Eye (tissue), 1 donor: ENCODE measurements around the gene RASGRF1.
"Not testable (repeated sequence)": the region's sequence is repeated elsewhere in the genome, so short reads cannot be mapped to it uniquely, and the experiment has no call there.

ENCODE experiments used
- DNase-seq: peaks from one replicate; pipeline ENCODE4 v3.0.0-alpha.2; 2015

RASGRF1 gene, protein sequence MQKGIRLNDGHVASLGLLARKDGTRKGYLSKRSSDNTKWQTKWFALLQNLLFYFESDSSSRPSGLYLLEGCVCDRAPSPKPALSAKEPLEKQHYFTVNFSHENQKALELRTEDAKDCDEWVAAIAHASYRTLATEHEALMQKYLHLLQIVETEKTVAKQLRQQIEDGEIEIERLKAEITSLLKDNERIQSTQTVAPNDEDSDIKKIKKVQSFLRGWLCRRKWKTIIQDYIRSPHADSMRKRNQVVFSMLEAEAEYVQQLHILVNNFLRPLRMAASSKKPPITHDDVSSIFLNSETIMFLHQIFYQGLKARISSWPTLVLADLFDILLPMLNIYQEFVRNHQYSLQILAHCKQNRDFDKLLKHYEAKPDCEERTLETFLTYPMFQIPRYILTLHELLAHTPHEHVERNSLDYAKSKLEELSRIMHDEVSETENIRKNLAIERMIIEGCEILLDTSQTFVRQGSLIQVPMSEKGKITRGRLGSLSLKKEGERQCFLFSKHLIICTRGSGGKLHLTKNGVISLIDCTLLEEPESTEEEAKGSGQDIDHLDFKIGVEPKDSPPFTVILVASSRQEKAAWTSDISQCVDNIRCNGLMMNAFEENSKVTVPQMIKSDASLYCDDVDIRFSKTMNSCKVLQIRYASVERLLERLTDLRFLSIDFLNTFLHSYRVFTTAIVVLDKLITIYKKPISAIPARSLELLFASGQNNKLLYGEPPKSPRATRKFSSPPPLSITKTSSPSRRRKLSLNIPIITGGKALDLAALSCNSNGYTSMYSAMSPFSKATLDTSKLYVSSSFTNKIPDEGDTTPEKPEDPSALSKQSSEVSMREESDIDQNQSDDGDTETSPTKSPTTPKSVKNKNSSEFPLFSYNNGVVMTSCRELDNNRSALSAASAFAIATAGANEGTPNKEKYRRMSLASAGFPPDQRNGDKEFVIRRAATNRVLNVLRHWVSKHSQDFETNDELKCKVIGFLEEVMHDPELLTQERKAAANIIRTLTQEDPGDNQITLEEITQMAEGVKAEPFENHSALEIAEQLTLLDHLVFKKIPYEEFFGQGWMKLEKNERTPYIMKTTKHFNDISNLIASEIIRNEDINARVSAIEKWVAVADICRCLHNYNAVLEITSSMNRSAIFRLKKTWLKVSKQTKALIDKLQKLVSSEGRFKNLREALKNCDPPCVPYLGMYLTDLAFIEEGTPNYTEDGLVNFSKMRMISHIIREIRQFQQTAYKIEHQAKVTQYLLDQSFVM (N-terminal part only)

GRCh38 chr15:79090487-79091203 is at the start of gene RASGRF1:
RASGRF1 (minus strand) TSS chr15:79090780; CDS start chr15:79090498, 282 bp downstream.
- peak; percentile 79 for DNase-seq

GRCh38 chr15:79136434-79137046 is 46.0 kb upstream of the RASGRF1 start:
- no peak for DNase-seq

GRCh38 chr15:79133309-79133708 is 42.7 kb upstream of the RASGRF1 start:
- no peak for DNase-seq

DNA sequence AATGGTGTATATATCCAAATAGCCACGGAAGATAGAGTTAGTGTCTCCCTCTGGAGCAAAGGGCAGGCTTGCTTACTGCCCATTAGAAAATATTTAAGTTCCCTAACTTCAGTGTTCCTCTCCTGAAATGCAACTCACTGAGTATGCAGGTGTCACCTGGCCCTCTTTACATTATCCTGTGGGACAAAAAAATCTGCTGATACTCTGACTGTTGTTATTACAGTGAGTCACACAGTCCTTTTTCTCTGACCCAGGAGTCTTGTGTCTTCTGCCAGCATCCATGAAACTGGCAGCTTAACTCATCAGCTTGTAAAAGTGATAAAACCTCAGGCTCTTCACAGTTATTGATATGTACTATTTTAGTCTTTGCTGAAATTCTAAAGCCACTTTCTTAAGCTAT is 42.2 kb upstream of the RASGRF1 start:
- no peak for DNase-seq

- no peak for DNase-seq
Measured at GRCh38 chr15:79132361-79132760, 41.8 kb upstream of the RASGRF1 start.

DNA sequence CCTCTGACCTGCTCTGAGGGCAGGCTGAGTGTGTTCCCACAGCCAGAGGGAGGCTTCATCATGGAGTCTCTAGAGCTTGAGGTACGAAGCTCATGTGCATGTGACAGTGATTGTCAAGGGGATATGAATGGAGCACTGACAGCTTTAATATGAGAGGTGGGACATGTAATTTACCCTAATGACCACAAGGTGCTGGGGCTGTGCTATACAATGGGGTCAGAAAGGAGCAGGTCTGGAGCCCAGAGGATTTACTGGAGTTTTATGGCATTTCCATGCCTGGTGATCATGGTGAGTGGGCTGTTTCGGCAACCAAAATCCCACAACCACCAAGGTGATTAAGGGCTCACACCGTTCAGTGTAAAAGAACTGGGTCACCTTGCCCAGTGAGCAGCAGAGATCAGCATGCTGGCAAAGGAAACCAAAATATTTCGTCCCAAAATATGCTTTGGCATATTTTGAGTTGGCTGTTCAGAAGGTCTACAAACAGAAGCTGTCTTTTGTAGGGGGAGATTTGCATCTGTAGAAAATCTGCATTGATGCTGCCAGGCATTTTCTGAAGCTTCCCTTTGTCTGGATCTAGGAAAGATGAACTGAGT is 40.1 kb upstream of the RASGRF1 start:
- no peak for DNase-seq

DNA sequence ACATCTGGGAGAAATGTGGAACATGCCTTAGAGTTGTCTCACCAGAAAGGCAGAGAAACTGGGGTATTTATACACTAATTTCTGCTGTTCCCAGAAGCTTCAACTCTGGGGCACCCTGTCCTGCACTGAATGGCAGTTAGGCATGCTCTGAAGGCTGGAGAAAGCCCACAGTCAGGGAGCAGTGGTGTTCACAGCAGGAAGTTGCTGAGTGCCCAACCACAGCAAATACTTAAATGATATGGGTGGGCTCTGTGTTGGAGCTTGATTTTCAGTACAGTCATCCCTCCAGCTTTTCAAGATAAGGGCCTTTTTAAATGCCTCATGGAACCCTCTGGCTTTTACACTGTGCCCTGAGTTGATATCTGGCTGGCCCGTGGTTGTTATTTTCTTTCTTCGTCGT is 38.7 kb upstream of the RASGRF1 start:
- DNase-seq = no peak

DNA sequence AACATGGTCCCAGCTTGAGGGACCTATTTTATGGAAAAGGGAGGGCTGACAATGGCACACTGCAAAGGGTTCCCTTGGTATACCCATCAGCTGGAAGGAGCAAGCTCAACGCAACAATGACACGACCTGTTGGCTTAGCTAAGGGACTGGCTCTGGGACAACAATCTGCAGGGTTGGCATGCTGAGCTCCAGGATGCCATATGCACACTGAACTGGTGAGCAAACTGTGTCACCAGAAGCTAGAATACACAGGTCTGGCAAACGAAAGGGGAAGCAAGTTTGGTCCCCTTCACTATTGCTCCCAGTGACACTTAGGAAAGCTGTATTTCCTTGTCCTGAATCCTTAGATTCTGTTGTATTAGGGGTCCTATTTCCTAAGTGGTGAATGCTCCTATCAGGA is 38.0 kb upstream of the RASGRF1 start:
- DNase-seq = no peak

- no peak for DNase-seq
Measured at GRCh38 chr15:79124388-79124787, 33.8 kb upstream of the RASGRF1 start.

- DNase-seq = no peak
Measured at GRCh38 chr15:79122991-79123390, 32.4 kb upstream of the RASGRF1 start.

- no peak for DNase-seq
Measured at GRCh38 chr15:79122391-79122790, 31.8 kb upstream of the RASGRF1 start.

DNA sequence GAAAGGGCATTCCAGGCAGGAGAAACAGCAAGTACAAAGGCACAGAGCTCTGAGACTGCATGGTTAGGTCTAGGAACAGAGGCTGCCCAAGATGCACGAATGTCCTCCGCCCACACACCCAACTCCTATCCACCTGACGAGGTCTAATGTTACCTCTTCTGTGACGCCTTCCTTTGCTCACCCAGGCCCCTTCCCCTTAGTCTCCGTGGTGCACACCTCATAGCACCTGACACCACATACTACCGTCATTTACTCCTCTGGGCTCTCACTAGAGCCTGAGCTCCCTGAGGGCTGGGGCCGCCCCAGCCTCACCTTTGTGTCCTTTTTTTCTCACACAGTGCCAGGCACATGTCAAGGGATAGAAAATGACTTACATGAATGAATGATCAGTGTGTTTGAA is 31.0 kb upstream of the RASGRF1 start:
- no peak for DNase-seq

DNA sequence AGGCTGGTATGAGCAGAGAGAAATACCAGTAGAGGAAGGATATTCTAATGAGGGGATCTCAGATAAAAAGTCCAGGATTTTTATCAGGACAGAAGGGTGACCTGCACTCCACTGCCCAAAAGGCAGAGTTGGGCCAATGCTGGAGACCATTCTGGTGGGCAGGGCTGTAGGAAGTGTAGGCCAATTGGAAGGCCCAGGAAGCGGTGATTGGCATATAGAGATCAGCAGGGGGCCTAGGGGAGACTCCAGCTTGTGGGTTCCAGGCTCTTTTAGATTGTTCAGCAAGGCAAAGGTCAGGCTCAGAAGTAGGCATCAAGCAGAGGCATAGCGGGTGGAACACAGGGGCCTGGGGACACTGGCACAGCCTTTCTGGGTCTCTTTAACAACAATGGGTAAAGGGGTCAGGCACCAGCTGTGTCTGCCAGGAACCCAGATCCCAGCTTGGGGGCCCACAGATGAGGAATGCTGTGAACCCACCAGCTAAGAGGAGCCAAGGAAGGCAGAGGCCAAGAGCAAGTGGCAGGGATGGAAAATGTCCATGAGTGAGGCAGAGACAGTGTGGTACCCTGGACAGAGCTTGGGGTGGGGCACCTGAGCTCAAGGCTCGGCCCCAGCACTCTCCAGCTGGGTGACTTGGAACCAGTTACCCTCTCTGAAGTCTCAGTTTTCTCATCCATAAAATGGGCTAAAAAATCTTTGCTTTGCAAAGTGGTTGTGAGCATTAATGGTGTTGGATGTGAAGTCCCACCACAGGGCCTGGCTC is 27.0 kb upstream of the RASGRF1 start:
- DNase-seq = no peak

- no peak for DNase-seq
Measured at GRCh38 chr15:79116771-79117170, 26.2 kb upstream of the RASGRF1 start.

- no peak for DNase-seq
Measured at GRCh38 chr15:79115986-79116665, 25.5 kb upstream of the RASGRF1 start.

DNA sequence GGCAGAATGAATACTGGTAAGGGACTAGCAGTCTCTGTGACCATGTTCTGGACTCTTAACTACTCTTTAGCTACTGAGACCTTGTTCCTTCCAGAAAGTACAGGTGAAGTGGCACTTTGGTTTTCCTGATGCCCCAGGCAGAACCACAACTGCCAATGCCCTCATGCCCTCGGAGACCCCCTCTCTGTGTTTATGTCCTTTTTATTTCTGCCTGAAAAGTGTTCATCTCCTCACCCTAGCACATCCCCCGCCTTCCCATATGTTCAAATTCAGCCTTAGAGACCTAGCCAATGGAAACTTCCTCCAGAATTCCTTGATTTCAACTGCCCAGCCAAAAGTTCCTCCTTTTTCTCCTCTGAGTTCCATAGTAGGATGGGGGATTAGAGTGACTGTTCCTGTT is 23.3 kb upstream of the RASGRF1 start:
- DNase-seq = no peak

- not testable (repeated sequence) for DNase-seq
Measured at GRCh38 chr15:79111404-79111803, 20.8 kb upstream of the RASGRF1 start.

- no peak for DNase-seq
Measured at GRCh38 chr15:79105141-79105540, 14.6 kb upstream of the RASGRF1 start.

- DNase-seq = no peak
Measured at GRCh38 chr15:79102595-79102994, 12.0 kb upstream of the RASGRF1 start.
